22Rv1 (cell line): Measurements from ENCODE around the gene HPCA.

ENCODE experiments used
- H3K27ac ChIP-seq: fragments of 450-650 bp; 2 replicates; pipeline ENCODE4 v1.5.1; 2017
- CTCF ChIP-seq: fragments of 450-650 bp; IDR thresholded peaks from 2 replicates; pipeline ENCODE4 v1.5.1; 2017; ENCODE audit warnings: mild to moderate bottlenecking
- ZFX ChIP-seq: fragments of 450-650 bp; IDR thresholded peaks from 2 replicates; pipeline ENCODE4 v1.6.1; 2017; ENCODE audit warnings: antibody characterized with exemption, borderline replicate concordance

The HPCA gene

DNA sequence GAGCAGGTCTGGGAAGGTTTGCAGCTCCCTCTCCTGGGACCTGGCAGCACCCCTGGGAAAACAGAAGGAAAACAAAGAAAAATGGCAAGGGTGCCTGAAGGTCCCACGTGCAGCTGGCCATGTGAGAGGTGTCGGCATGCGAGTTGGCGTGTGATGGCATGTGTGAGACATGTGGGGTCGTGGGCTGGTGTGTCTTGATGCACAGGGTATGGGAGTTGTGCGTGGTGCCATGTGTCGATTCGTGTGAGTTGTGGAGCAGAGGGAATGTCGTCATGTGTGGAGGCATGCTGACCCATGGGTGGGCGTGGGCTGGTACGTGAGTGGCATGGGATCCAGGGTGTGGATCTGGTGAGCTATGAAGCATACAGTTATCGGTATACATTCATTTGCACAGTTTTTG lies 1.3 kb downstream of the HPCA start:
- H3K27ac ChIP-seq, result no peak overlapping the region
- TF ChIP-seq ZFX (no peak), CTCF (no peak)

DNA sequence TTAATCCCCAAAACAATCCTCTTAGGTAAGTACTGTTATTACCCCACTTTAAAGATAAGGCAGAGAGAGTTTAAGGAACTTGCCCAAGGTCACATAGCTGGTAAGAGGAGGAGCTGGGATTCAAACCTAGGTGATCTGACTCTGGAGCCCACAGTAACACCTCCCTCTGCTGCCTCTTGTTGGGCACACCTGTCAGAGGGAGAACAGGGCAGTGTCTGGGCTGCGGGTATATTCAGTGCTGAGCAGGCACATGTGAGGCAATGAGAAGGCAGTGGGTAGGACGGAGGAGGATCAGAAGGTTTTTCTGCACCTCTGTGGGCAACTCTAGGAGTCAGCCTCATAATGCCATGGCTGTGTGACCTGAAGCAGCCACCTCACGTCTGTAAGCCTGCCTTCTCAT lies 1.8 kb downstream of the HPCA start:
- H3K27ac ChIP-seq, result no peak overlapping the region
- TF ChIP-seq CTCF, result no peak
- no peak for TF ChIP-seq ZFX

DNA sequence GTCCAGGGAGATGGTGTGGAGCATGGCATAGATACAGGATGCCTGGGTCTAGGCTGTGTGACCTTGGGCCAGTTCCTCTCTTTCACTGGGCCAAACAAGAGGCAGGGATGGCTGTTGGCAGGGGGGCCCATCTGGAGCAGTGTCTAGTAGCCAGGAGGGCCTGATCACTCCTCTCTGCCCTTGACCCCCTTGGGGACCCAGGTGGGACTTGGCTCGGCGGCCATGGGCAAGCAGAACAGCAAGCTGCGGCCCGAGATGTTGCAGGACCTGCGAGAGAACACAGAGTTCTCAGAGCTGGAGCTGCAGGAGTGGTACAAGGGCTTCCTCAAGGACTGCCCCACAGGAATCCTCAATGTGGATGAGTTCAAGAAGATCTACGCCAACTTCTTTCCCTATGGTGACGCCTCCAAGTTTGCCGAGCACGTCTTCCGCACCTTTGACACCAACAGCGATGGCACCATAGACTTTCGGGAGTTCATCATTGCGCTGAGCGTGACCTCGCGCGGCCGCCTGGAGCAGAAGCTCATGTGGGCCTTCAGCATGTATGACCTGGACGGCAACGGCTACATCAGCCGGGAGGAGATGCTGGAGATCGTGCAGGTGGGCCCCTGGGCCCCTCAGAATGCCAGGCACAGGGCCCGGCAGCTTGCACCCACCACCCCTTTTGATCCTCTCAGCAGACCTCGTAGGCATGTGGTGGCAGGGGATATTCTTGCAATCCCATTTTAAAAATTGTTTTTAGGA lies 2.6 kb downstream of the HPCA start:
- H3K27ac ChIP-seq, result no peak overlapping the region
- TF ChIP-seq CTCF (no peak), ZFX (no peak)

GRCh38 chr1:32889731-32890278 lies 3.5 kb downstream of the HPCA start:
- H3K27ac ChIP-seq, result no peak overlapping the region

GRCh38 chr1:32890516-32891240 lies 4.4 kb downstream of the HPCA start:
- TF ChIP-seq ZFX, result no peak
- H3K27ac ChIP-seq, result no peak overlapping the region

More at GRCh38 chr1:32889731-32890278, 3.5 kb downstream of the HPCA start:
- TF ChIP-seq ZFX (no peak), CTCF (no peak)

DNA sequence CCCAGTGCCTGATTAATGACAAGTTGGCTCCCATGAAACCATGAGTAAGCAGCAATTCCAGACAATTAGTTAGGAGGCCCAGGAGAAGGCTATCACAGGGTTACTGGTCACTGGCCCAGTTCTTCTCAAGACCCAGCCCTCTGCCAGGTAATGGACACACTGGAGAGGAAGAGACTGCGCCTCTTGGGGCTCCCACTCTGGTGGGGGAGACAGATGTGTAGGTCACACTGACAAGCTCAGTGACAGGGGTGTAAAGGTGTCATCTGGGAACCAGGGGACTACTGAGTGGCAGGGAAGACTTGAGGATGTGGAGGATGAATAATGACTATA lies 4.9 kb downstream of the HPCA start:
- no peak overlapping the region for H3K27ac ChIP-seq
- TF ChIP-seq ZFX, result no peak
- no peak for TF ChIP-seq CTCF

DNA sequence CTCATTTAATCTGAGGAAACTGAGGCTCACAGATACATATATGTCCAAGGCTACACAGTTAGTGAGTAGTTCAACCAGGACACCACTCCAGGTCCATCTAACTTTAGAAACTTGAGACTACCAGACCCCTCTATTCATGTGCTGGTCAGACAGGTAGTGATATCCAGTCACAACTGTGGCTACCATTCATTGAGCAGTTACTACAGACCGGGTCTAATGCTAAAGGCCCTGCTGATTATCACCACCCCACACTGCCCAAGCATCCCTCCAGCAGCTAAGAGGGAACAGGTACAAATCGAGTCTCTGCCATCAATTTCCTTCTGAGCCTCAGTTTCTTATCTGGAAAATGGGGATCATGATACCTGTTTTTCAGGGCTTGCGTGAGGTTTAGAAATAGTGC lies 5.3 kb downstream of the HPCA start:
- no peak overlapping the region for H3K27ac ChIP-seq
- TF ChIP-seq ZFX (no peak), CTCF (no peak)
